ENCODE results near the gene IHH.

IHH gene

GRCh38 chr2:219095406-219095935 lies 34.8 kb upstream of the IHH start:
- CTCF ChIA-PET = interaction anchor here (1.2 to 2.2 kb wide), 5 partner anchors 8 to 61 kb away, joined by 3 to 10 read pairs (median 6); no protein-coding TSS in a partner anchor
- WGBS (ENCODE audit: insufficient coverage) = 100% methylated on average over 1 of the region's 1 CpG
- POLR2A ChIA-PET = no interaction called here

GRCh38 chr2:219094171-219094570 lies 33.5 kb upstream of the IHH start:
- 81% methylated on average over 3 of the region's 3 CpGs for WGBS (ENCODE audit: insufficient coverage)
- POLR2A ChIA-PET = no interaction called here
- CTCF ChIA-PET = interaction anchor here (1.2 to 2.2 kb wide), 3 partner anchors 9 to 31 kb away, joined by 3 to 10 read pairs (median 7); no protein-coding TSS in a partner anchor

More at GRCh38 chr2:219095406-219095935, 34.8 kb upstream of the IHH start:
- H3K27ac ChIP-seq (ENCODE audit: insufficient read depth in 1 of 2, low read depth in 1 of 2, low read length in 2 of 2, poor library complexity in 1 of 2, severe bottlenecking in 2 of 2) = no peak overlapping the region
- H3K4me3 ChIP-seq (ENCODE audit: control insufficient read depth in 1 of 7, extremely low read depth in 1 of 7, insufficient read depth in 4 of 7, low read depth in 2 of 7, low read length in 6 of 7) = no peak overlapping the region
- H3K9me3 ChIP-seq (ENCODE audit: control extremely low read depth in 1 of 5, control insufficient read depth in 4 of 5, insufficient read depth in 2 of 5, low read depth in 1 of 5, low read length in 4 of 5) = no peaks in the 10 kb centered on the region
- H3K36me3 ChIP-seq (ENCODE audit: control insufficient read depth in 4 of 4, insufficient read depth in 4 of 4, low read length in 3 of 4) = peaks cover 0 to 3% (median 0%) of the 10 kb centered on the region in 4 experiments
- DNase-seq = no peak
- no peaks in the 10 kb centered on the region for H3K27me3 ChIP-seq (replicated peaks in 2 of 5; ENCODE audit: control insufficient read depth in 4 of 5, insufficient read depth in 5 of 5, low read length in 4 of 5)
- peaks cover 0 to 6% (median 5%) of the 10 kb centered on the region in 4 experiments for H3K4me1 ChIP-seq (ENCODE audit: control extremely low read depth in 1 of 4, control insufficient read depth in 4 of 4, insufficient read depth in 4 of 4, low read length in 3 of 4)

GRCh38 chr2:219090436-219091299 lies 29.9 kb upstream of the IHH start:
- WGBS (ENCODE audit: insufficient coverage) = 67% methylated on average over 3 of the region's 4 CpGs
- H3K4me1 ChIP-seq (ENCODE audit: control extremely low read depth in 1 of 4, control insufficient read depth in 4 of 4, insufficient read depth in 4 of 4, low read length in 3 of 4) = peaks cover under 1 to 21% (median 5%) of the 10 kb centered on the region in 4 experiments
- no peak overlapping the region for H3K4me3 ChIP-seq (ENCODE audit: control insufficient read depth in 1 of 7, extremely low read depth in 1 of 7, insufficient read depth in 4 of 7, low read depth in 2 of 7, low read length in 6 of 7)
- no peaks in the 10 kb centered on the region for H3K27me3 ChIP-seq (replicated peaks in 2 of 5; ENCODE audit: control insufficient read depth in 4 of 5, insufficient read depth in 5 of 5, low read length in 4 of 5)
- no peak overlapping the region for H3K27ac ChIP-seq (ENCODE audit: insufficient read depth in 1 of 2, low read depth in 1 of 2, low read length in 2 of 2, poor library complexity in 1 of 2, severe bottlenecking in 2 of 2)
- no peak for DNase-seq
- ChIA-PET POLR2A (no interaction called here), CTCF (interaction anchor here (0.8 to 3.5 kb wide), 12 partner anchors 10 to 186 kb away, joined by 3 to 21 read pairs (median 3); no protein-coding TSS in a partner anchor)
- H3K36me3 ChIP-seq (ENCODE audit: control insufficient read depth in 4 of 4, insufficient read depth in 4 of 4, low read length in 3 of 4) = peaks cover 0 to 2% (median 0%) of the 10 kb centered on the region in 4 experiments
- H3K9me3 ChIP-seq (ENCODE audit: control extremely low read depth in 1 of 5, control insufficient read depth in 4 of 5, insufficient read depth in 2 of 5, low read depth in 1 of 5, low read length in 4 of 5) = no peaks in the 10 kb centered on the region

More at GRCh38 chr2:219094171-219094570, 33.5 kb upstream of the IHH start:
- peaks cover 0 to 2% (median 0%) of the 10 kb centered on the region in 4 experiments for H3K36me3 ChIP-seq (ENCODE audit: control insufficient read depth in 4 of 4, insufficient read depth in 4 of 4, low read length in 3 of 4)
- H3K27me3 ChIP-seq (replicated peaks in 2 of 5; ENCODE audit: control insufficient read depth in 4 of 5, insufficient read depth in 5 of 5, low read length in 4 of 5) = no peaks in the 10 kb centered on the region
- H3K9me3 ChIP-seq (ENCODE audit: control extremely low read depth in 1 of 5, control insufficient read depth in 4 of 5, insufficient read depth in 2 of 5, low read depth in 1 of 5, low read length in 4 of 5) = no peaks in the 10 kb centered on the region
- peaks cover 0 to 6% (median 5%) of the 10 kb centered on the region in 4 experiments for H3K4me1 ChIP-seq (ENCODE audit: control extremely low read depth in 1 of 4, control insufficient read depth in 4 of 4, insufficient read depth in 4 of 4, low read length in 3 of 4)
- H3K27ac ChIP-seq (ENCODE audit: insufficient read depth in 1 of 2, low read depth in 1 of 2, low read length in 2 of 2, poor library complexity in 1 of 2, severe bottlenecking in 2 of 2) = no peak overlapping the region
- no peak for DNase-seq
- H3K4me3 ChIP-seq (ENCODE audit: control insufficient read depth in 1 of 7, extremely low read depth in 1 of 7, insufficient read depth in 4 of 7, low read depth in 2 of 7, low read length in 6 of 7) = no peak overlapping the region

- H3K36me3 ChIP-seq (ENCODE audit: control insufficient read depth in 4 of 4, insufficient read depth in 4 of 4, low read length in 3 of 4) = peaks cover 0 to 2% (median 0%) of the 10 kb centered on the region in 4 experiments
- no peak overlapping the region for H3K27ac ChIP-seq (ENCODE audit: insufficient read depth in 1 of 2, low read depth in 1 of 2, low read length in 2 of 2, poor library complexity in 1 of 2, severe bottlenecking in 2 of 2)
- no peak for DNase-seq
- POLR2A ChIA-PET = no interaction called here
- H3K4me1 ChIP-seq (ENCODE audit: control extremely low read depth in 1 of 4, control insufficient read depth in 4 of 4, insufficient read depth in 4 of 4, low read length in 3 of 4) = peaks cover 0 to 29% (median 7%) of the 10 kb centered on the region in 4 experiments
- H3K9me3 ChIP-seq (ENCODE audit: control extremely low read depth in 1 of 5, control insufficient read depth in 4 of 5, insufficient read depth in 2 of 5, low read depth in 1 of 5, low read length in 4 of 5) = no peaks in the 10 kb centered on the region
- no peaks in the 10 kb centered on the region for H3K27me3 ChIP-seq (replicated peaks in 2 of 5; ENCODE audit: control insufficient read depth in 4 of 5, insufficient read depth in 5 of 5, low read length in 4 of 5)
- H3K4me3 ChIP-seq (ENCODE audit: control insufficient read depth in 1 of 7, extremely low read depth in 1 of 7, insufficient read depth in 4 of 7, low read depth in 2 of 7, low read length in 6 of 7) = no peak overlapping the region
- CTCF ChIA-PET = no interaction called here
- 100% methylated on average over 3 of the region's 4 CpGs for WGBS (ENCODE audit: insufficient coverage)
Observed at GRCh38 chr2:219089330-219089729, 28.6 kb upstream of the IHH start.

- Histone ChIP-seq H3K27ac (ENCODE audit: insufficient read depth in 1 of 2, low read depth in 1 of 2, low read length in 2 of 2, poor library complexity in 1 of 2, severe bottlenecking in 2 of 2) (no peak overlapping the region), H3K4me1 (ENCODE audit: control extremely low read depth in 1 of 4, control insufficient read depth in 4 of 4, insufficient read depth in 4 of 4, low read length in 3 of 4) (peaks cover 0 to 29% (median 9%) of the 10 kb centered on the region in 4 experiments), H3K4me3 (ENCODE audit: control insufficient read depth in 1 of 7, extremely low read depth in 1 of 7, insufficient read depth in 4 of 7, low read depth in 2 of 7, low read length in 6 of 7) (no peak overlapping the region), H3K36me3 (ENCODE audit: control insufficient read depth in 4 of 4, insufficient read depth in 4 of 4, low read length in 3 of 4) (peaks cover 0 to 2% (median 0%) of the 10 kb centered on the region in 4 experiments), H3K27me3 (replicated peaks in 2 of 5; ENCODE audit: control insufficient read depth in 4 of 5, insufficient read depth in 5 of 5, low read length in 4 of 5) (no peaks in the 10 kb centered on the region), H3K9me3 (ENCODE audit: control extremely low read depth in 1 of 5, control insufficient read depth in 4 of 5, insufficient read depth in 2 of 5, low read depth in 1 of 5, low read length in 4 of 5) (no peaks in the 10 kb centered on the region)
- ChIA-PET POLR2A (interaction anchor here (0.6 kb wide), 1 partner anchor 13 kb away, joined by 3 read pairs; no protein-coding TSS in a partner anchor), CTCF (interaction anchor here (1.0 to 5.4 kb wide), 8 partner anchors 9 to 46 kb away, joined by 3 to 32 read pairs (median 5); no protein-coding TSS in a partner anchor)
- no peak for DNase-seq
- no CpG with 5 or more reads among the region's 1 CpG for WGBS (ENCODE audit: insufficient coverage)
Observed at GRCh38 chr2:219087848-219088247, 27.1 kb upstream of the IHH start.

- 100% methylated on average over 1 of the region's 5 CpGs for WGBS (ENCODE audit: insufficient coverage)
- no peaks in the 10 kb centered on the region for H3K27me3 ChIP-seq (replicated peaks in 2 of 5; ENCODE audit: control insufficient read depth in 4 of 5, insufficient read depth in 5 of 5, low read length in 4 of 5)
- POLR2A ChIA-PET = no interaction called here
Observed at GRCh38 chr2:219087361-219087760, 26.6 kb upstream of the IHH start.

More at GRCh38 chr2:219087361-219087760, 26.6 kb upstream of the IHH start:
- DNase-seq = no peak
- Histone ChIP-seq H3K27ac (ENCODE audit: insufficient read depth in 1 of 2, low read depth in 1 of 2, low read length in 2 of 2, poor library complexity in 1 of 2, severe bottlenecking in 2 of 2) (no peak overlapping the region), H3K9me3 (ENCODE audit: control extremely low read depth in 1 of 5, control insufficient read depth in 4 of 5, insufficient read depth in 2 of 5, low read depth in 1 of 5, low read length in 4 of 5) (no peaks in the 10 kb centered on the region), H3K4me3 (ENCODE audit: control insufficient read depth in 1 of 7, extremely low read depth in 1 of 7, insufficient read depth in 4 of 7, low read depth in 2 of 7, low read length in 6 of 7) (no peak overlapping the region), H3K4me1 (ENCODE audit: control extremely low read depth in 1 of 4, control insufficient read depth in 4 of 4, insufficient read depth in 4 of 4, low read length in 3 of 4) (peaks cover 0 to 29% (median 9%) of the 10 kb centered on the region in 4 experiments), H3K36me3 (ENCODE audit: control insufficient read depth in 4 of 4, insufficient read depth in 4 of 4, low read length in 3 of 4) (peaks cover 0 to 2% (median 0%) of the 10 kb centered on the region in 4 experiments)
- CTCF ChIA-PET = interaction anchor here (1.8 to 5.4 kb wide), 3 partner anchors 14 to 32 kb away, joined by 5 to 32 read pairs (median 5); no protein-coding TSS in a partner anchor

All from common myeloid progenitor, CD34-positive (primary cell).